Neural cell (in vitro differentiated cells): ENCODE results near the gene KCNJ4. TPM values are rescaled to one million over a fixed set of nuclear protein-coding genes. Genes with fewer than 3 reads are reported as not detected.

Experiments
- H2AFZ ChIP-seq: fragments of 200-600, 300-800 bp; sonication (generic), shearing (Covaris generic); 2 replicates; pipeline ENCODE4 v1.6.0; 2014; ENCODE audit warnings: low read depth, mild to moderate bottlenecking, antibody characterized with exemption, low read length, moderate library complexity
- H3F3A ChIP-seq: fragments of 200-600 bp; shearing (Covaris generic); 2 replicates; pipeline ENCODE4 v1.6.1; 2016; ENCODE audit warnings: mild to moderate bottlenecking, moderate library complexity, mixed read lengths, antibody characterized with exemption, low read length; ENCODE audit not compliant: insufficient read depth, poor library complexity, severe bottlenecking
- H3K27ac ChIP-seq: fragments of 200-600, 300-800 bp; sonication (generic), shearing (Covaris generic); 2 replicates; pipeline ENCODE4 v1.5.1; 2014; ENCODE audit warnings: mild to moderate bottlenecking, low read length, moderate library complexity
- H3K27me3 ChIP-seq: fragments of 300-800, 200-600 bp; sonication (generic), shearing (Covaris generic); 2 replicates; pipeline ENCODE4 v1.6.0; 2014; ENCODE audit warnings: mild to moderate bottlenecking, low read depth, low read length, moderate library complexity; ENCODE audit not compliant: insufficient read depth
- H3K36me3 ChIP-seq: fragments of 300-800, 200-600 bp; sonication (generic), shearing (Covaris generic); 2 replicates; pipeline ENCODE4 v1.5.1; 2014; ENCODE audit warnings: mild to moderate bottlenecking, antibody characterized with exemption, low read length, moderate library complexity; ENCODE audit not compliant: insufficient read depth
- H3K4me2 ChIP-seq: fragments of 300-800, 200-600 bp; sonication (generic), shearing (Covaris generic); 2 replicates; pipeline ENCODE4 v1.6.0; 2014; ENCODE audit warnings: mild to moderate bottlenecking, low read length
- H3K4me3 ChIP-seq: fragments of 300-800, 200-600 bp; sonication (generic), shearing (Covaris generic); 2 replicates; pipeline ENCODE4 v1.5.1; 2014; ENCODE audit warnings: mild to moderate bottlenecking, low read length, moderate library complexity
- H3K79me2 ChIP-seq: fragments of 200-600 bp; shearing (Covaris generic); replicated peaks from 2 replicates; pipeline ENCODE4 v1.6.0; 2014; ENCODE audit warnings: mild to moderate bottlenecking, low read length, moderate library complexity; ENCODE audit not compliant: insufficient read depth
- H3K9ac ChIP-seq: fragments of 300-800, 200-600 bp; sonication (generic), shearing (Covaris generic); 2 replicates; pipeline ENCODE4 v1.6.1; 2016; ENCODE audit warnings: mild to moderate bottlenecking, low read length, mixed read lengths
- H3K9me2 ChIP-seq: fragments of 200-600 bp; shearing (Covaris generic); 2 replicates; pipeline ENCODE4 v1.6.1; 2016; ENCODE audit warnings: mild to moderate bottlenecking, low read length, mixed read lengths; ENCODE audit not compliant: insufficient read depth
- H3K9me3 ChIP-seq: fragments of 200-600, 300-800 bp; sonication (generic), shearing (Covaris generic); 2 replicates; pipeline ENCODE4 v1.6.1; 2016; ENCODE audit warnings: mild to moderate bottlenecking, mixed run types, low read length, moderate library complexity, mixed read lengths
- H4K20me1 ChIP-seq: fragments of 200-600 bp; shearing (Covaris generic); 2 replicates; pipeline ENCODE4 v1.6.1; 2016; ENCODE audit warnings: mild to moderate bottlenecking, mixed run types; ENCODE audit not compliant: insufficient read depth
- CTCF ChIP-seq: fragments of 450-650 bp; IDR thresholded peaks from 2 replicates; pipeline ENCODE4 v1.5.1; 2014; ENCODE audit warnings: antibody characterized with exemption, mild to moderate bottlenecking, moderate library complexity; ENCODE audit not compliant: poor library complexity, severe bottlenecking
- EP300 ChIP-seq: fragments of 450-650 bp; conservative IDR thresholded peaks from 2 replicates; pipeline ENCODE4 v1.6.1; 2014; ENCODE audit warnings: antibody characterized with exemption, mild to moderate bottlenecking, moderate library complexity; ENCODE audit not compliant: poor library complexity, severe bottlenecking
- EZH2 ChIP-seq: fragments of 200-600, 300-800 bp; shearing (Covaris generic), sonication (generic); IDR thresholded peaks from 2 replicates; pipeline ENCODE4 v1.6.1; 2014; ENCODE audit warnings: antibody characterized with exemption, low read length, borderline replicate concordance, mild to moderate bottlenecking; ENCODE audit not compliant: insufficient read depth, poor library complexity, severe bottlenecking
- MXI1 ChIP-seq: fragments of 450-650 bp; conservative IDR thresholded peaks from 2 replicates; pipeline ENCODE4 v1.6.1; 2014; ENCODE audit warnings: antibody characterized with exemption, mild to moderate bottlenecking; ENCODE audit not compliant: poor library complexity, severe bottlenecking
- POLR2AphosphoS5 ChIP-seq: IDR thresholded peaks from 2 replicates; pipeline ENCODE4 v1.6.1; 2012
- RAD21 ChIP-seq: fragments of 450-650 bp; conservative IDR thresholded peaks from 2 replicates; pipeline ENCODE4 v1.6.1; 2014; ENCODE audit warnings: antibody characterized with exemption, mild to moderate bottlenecking, moderate library complexity
- REST ChIP-seq: IDR thresholded peaks from 2 replicates; pipeline ENCODE4 v1.6.1; 2012; ENCODE audit warnings: borderline replicate concordance
- SMC3 ChIP-seq: fragments of 450-650 bp; conservative IDR thresholded peaks from 2 replicates; pipeline ENCODE4 v1.6.1; 2014; ENCODE audit warnings: antibody characterized with exemption, mild to moderate bottlenecking, moderate library complexity; ENCODE audit not compliant: poor library complexity
- TAF1 ChIP-seq: IDR thresholded peaks from 2 replicates; pipeline ENCODE4 v1.6.1; 2012; ENCODE audit warnings: low read depth
- polyA plus RNA-seq: library from polyadenylated mRNA; depleted of rRNA; stranded (reverse); fragments of >200 nt; gene quantifications from 2 replicates; pipeline ENCODE4 v1.2.3, GENCODE V29; 2014

Gene KCNJ4
- polyA plus RNA-seq, 1 donor from 2014 or later, result 1.7 TPM

DNA sequence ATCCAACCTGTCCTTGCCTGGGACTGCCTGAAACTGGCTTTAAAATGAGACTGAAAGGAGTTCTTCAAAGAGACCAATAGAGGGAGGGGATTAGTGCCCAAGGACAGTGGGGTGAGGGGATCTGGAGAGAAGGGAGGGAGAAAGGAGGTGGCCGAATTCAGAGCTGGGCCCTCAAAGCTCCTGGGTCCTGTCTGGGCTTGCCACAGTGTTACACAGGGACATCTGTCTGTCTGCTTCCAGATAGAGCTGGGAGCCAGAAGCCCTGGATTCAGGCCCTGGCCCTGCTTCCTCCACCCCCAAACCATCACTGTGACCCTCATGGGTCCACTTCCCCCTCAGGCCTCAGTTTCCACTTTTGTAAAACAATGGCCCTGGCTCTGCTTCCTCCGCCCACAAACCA lies 3.6 kb downstream of the KCNJ4 start:
- H3K27ac ChIP-seq, result no peak overlapping the region
- H3K27me3 ChIP-seq, result peaks cover 12% of the 10 kb centered on the region
- H3F3A ChIP-seq, result no peaks in the 10 kb centered on the region
- H3K4me3 ChIP-seq, result no peak overlapping the region
- H3K79me2 ChIP-seq, result no peaks in the 10 kb centered on the region
- H3K4me2 ChIP-seq, result no peak overlapping the region
- no peak overlapping the region for H2AFZ ChIP-seq
- no peak overlapping the region for H3K9ac ChIP-seq
- H3K36me3 ChIP-seq, result no peaks in the 10 kb centered on the region
- H3K9me2 ChIP-seq, result no peaks in the 10 kb centered on the region
- H4K20me1 ChIP-seq, result no peaks in the 10 kb centered on the region
- no peaks in the 10 kb centered on the region for H3K9me3 ChIP-seq
- TF ChIP-seq EZH2, result no peak
- TF ChIP-seq MXI1, result no peak
- TF ChIP-seq TAF1, result no peak
- TF ChIP-seq REST, result no peak
- TF ChIP-seq RAD21, result no peak
- TF ChIP-seq SMC3, result no peak
- TF ChIP-seq POLR2AphosphoS5, result no peak
- TF ChIP-seq CTCF, result no peak

DNA sequence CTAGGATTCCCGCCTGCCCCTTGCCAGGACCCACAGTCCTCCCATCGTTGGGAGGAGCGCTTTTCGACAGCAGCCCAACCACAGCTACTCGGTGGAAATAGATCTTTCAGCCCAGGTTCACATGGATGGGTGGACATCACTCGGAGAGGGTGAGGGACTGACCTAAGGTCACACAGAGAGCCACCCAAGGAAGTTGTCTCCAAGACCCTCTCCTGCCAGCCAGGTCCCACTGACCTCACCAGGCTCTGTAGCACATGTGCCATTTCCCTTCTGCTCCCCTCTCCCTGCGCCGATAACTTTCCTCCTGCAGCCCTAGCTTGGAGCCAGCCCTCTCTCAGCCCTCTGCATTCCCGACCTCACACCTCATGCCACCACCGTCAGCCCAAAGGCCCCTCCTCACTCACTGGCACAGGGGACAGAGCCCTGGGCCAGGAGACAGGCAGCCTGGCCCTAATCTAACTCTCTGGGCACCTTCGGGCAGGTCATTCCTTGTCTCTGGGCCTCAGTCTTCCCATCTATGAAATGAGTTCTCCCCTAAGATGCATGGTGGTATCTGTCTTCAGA lies 4.7 kb downstream of the KCNJ4 start:
- Histone ChIP-seq H3K36me3 (no peaks in the 10 kb centered on the region), H3F3A (no peaks in the 10 kb centered on the region), H3K4me3 (no peak overlapping the region), H3K79me2 (no peaks in the 10 kb centered on the region), H3K4me2 (no peak overlapping the region), H3K9me2 (no peaks in the 10 kb centered on the region), H3K9ac (no peak overlapping the region), H3K27me3 (peaks cover 12% of the 10 kb centered on the region), H4K20me1 (no peaks in the 10 kb centered on the region), H3K27ac (no peak overlapping the region), H3K9me3 (no peaks in the 10 kb centered on the region), H2AFZ (no peak overlapping the region)
- no peak for TF ChIP-seq MXI1
- TF ChIP-seq CTCF, result no peak
- TF ChIP-seq EP300, result no peak
